Activated T-cell treated with anti-CD3 and anti-CD28 coated beads for 1 hour (primary cell): Measurements from ENCODE around the gene MYMX.

ENCODE experiments used
- DNase-seq: peaks from one replicate; pipeline ENCODE4 v3.0.0-alpha.2; 2020; ENCODE audit warnings: low read depth

The MYMX gene

DNA sequence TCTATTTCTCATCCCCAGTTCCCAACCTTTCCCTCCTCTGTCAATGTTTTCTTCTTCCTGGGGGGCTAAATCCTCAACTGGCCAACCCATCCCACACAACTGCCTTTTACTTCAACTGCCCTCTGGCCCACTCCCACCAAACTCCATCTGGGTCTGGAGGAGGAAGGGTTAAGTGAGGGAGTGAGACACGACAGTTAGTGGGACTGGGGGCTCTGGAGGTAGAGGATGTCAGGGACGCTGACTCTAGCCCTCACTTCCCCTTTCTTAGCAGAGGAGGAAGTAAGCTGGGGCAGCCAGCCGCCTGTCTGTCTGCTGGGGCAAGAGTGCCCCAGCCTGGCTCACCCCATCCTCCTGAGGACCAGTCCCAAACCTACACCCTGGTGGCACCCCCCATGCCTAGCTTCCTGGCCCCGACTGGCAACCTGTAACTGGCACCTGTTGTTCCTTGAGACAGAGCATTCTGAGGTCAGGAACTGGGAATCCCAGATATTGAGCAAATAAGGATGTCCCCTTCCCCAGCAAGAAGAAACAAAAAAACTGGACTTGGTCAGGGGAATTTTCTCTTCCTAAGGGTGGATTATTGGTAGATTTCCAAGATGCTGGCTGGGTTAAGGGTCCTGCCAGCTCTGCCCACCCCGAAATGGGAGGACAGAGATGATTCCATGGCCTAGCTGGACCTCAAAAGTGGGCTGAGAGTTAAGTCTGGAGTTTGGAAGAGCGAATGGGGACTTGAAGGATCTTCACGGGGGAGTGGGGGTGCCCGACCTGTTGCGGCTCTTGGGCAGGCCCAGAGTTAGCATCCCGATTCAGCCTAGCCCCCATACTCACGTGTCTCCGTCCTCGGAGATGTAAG, 47.7 kb downstream of the MYMX start:
- DNase-seq: no peak

DNA sequence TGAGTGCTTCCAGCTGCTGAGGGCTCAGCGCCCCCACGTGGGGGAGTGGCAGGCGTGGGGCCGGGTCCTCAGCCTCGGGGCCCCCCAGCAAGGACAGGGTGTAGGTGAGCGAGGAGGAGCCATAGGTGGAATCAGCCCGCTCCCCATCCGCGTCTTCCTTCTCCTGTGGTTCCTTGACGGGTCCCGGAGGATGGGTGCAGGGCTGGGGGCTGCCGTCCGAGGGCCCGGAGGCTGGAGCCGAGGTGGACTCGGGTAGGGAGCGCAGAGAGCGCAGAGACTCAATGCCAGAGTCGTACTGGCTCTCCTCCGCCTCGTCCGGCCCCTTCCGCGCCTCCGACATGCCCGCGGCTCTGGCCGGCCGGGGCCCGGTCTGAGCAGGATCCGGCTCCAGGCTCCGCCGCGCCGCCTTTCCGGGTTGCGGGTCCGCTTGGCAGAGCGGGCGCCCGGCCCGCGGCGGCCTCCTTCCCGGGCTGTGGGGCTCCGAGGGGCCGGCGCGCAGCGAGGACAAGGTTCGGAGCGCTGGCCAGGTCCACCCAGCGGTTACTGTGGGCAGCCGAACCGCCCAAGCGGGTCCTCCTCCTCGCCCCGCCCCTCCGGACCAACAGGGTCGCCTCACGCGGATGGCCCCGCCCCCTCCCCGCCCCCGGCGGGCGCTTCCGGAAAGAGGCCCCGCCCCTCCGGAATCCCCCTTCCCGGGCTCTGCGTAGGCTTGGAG, 48.4 kb downstream of the MYMX start, which contains the start of gene NFKBIE:
NFKBIE (minus strand) TSS at position 545 of the 715 bp plus-strand sequence; CDS start at position 340, 205 bp downstream.
- peak; percentile 94 for DNase-seq

DNA sequence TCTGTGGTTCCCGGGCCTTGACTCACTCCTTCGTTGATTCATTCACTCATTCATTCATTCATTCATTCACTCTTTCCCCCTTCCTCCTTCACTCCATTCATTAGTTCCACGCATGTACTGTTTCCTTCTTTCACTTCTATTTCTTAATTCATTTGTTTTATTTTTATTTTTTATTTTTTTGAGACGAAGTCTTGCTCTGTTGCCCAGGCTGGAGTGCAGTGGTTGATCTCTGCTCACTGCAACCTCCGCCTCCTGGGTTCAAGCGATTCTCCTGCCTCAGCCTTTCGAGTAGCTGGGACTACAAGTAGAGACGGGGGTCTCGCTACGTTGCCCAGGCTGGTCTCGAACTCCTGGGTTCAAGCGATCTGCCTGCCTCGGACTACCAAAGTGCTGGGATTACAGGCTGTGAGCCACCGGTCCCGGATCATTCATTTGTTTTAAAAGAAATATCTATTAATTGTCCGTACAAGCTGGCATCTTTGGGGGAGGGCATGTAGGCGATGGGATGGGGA, 49.1 kb downstream of the MYMX start:
- no peak for DNase-seq

DNA sequence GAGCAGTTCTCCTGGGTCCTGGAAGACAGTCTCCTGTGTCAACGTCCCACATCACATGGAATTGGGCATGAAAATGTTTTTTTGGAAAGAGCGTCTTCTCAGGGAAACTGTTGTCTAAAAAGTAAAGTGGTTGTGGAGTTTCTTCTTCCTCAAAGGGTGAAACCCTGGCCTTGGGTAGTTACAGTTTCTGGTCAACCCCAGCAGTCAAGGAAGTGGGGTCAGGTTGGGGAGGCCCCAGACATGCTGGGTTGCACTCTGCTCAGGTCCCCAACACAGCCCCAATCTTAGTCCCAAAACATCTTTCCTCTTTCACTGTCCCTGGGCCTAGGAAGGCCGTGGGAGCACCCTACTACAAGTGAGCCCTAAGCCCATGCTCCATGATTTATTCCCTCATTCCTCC, 49.6 kb downstream of the MYMX start:
- DNase-seq: no peak

DNA sequence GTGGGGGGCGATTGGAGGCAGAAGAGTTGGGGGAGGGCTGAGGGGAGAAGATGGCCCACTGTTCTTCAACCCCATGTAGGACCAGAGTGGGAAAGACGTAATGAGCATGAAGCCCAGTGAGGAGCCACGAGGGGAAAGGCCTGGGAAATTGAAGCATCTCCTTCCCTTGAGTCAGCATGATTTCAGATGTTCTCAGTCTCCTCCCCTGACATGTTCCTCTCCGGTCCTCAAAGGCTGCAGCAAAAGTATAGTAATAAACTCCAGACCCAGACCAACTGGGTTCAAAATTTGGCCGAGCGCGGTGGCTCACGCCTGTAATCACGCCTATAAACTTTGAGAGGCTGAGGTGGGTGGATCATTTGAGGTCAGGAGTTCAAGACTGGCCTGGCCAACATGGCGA, 50.5 kb downstream of the MYMX start:
- DNase-seq: no peak
